Osteocyte (in vitro differentiated cells): ENCODE measurements around the gene CAMK1D. TPM values are rescaled to one million over a fixed set of nuclear protein-coding genes. Genes with fewer than 3 reads are reported as not detected.

ENCODE experiments used
- DNase-seq: peaks from one replicate; pipeline ENCODE4 v3.0.0; 2021; ENCODE audit warnings: mixed read lengths; ENCODE audit not compliant: unreplicated experiment; ENCODE audit errors: extremely low spot score
- H3K27ac Mint-ChIP-seq: one replicate; pipeline ENCODE4 v1.8.0; 2021; ENCODE audit warnings: mild to moderate bottlenecking, mixed read lengths; ENCODE audit not compliant: unreplicated experiment
- H3K27me3 Mint-ChIP-seq: one replicate; pipeline ENCODE4 v1.8.0; 2021; ENCODE audit warnings: mixed read lengths; ENCODE audit not compliant: unreplicated experiment
- H3K36me3 Mint-ChIP-seq: one replicate; pipeline ENCODE4 v1.8.0; 2021; ENCODE audit warnings: mixed read lengths; ENCODE audit not compliant: unreplicated experiment
- H3K4me1 Mint-ChIP-seq: one replicate; pipeline ENCODE4 v1.8.0; 2021; ENCODE audit warnings: mixed read lengths; ENCODE audit not compliant: unreplicated experiment
- H3K4me3 Mint-ChIP-seq: one replicate; pipeline ENCODE4 v1.8.0; 2021; ENCODE audit warnings: mild to moderate bottlenecking, moderate library complexity, mixed read lengths; ENCODE audit not compliant: unreplicated experiment
- H3K9me3 Mint-ChIP-seq: one replicate; pipeline ENCODE4 v1.8.0; 2021; ENCODE audit warnings: mixed read lengths; ENCODE audit not compliant: unreplicated experiment
- total RNA-seq: library from RNA; stranded (reverse); gene quantifications from 2 replicates; pipeline ENCODE4 v1.2.1, GENCODE V29; 2021
- TF ChIP-seq, protein P1 (sequence below): fragments of 200-600 bp; sonication (generic); IDR thresholded peaks from 2 replicates; pipeline ENCODE4 v1.5.0; 2021; ENCODE audit warnings: antibody characterized with exemption, mild to moderate bottlenecking, moderate library complexity

The CAMK1D gene
- total RNA-seq, 1 donor from 2014 or later, result 13.7 TPM

DNA sequence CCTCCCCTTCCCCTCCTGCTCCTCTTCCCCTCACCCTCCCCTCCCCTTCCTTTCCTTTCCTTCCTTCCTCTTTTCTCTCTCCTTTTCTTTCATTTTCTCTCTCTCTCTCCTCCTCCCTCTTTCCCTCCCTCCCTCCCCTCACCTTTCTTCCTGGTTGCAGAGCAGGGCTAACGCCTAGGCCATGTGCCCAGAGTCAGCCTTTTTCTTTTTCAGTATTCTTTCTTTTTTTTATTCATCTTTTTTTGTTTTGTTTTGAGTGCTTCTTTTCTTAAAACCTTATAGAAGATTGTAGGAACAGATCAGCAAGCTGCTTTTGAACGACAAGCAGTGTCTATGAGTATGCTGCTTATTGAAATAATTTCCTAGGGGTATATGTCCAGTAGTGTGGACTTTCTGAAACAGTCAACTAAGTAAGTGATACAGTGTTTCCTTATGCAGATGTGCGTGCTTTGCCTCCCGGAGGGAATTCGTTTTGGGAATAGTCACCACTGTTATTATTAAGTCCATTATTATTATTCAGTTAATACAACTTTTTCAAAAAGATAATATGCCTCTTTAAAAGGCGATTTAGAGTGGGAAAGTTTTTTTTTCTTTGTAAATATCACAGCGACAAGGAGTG, 219.2 kb downstream of the CAMK1D start:
- DNase-seq, result no peak
- Mint-ChIP-seq H3K27ac (peak overlapping the region; percentile 70), H3K4me3 (no peak overlapping the region), H3K36me3 (no peaks in the 10 kb centered on the region), H3K9me3 (no peaks in the 10 kb centered on the region), H3K4me1 (peaks cover 18% of the 10 kb centered on the region), H3K27me3 (no peaks in the 10 kb centered on the region)
- TF ChIP-seq, protein P1, sequence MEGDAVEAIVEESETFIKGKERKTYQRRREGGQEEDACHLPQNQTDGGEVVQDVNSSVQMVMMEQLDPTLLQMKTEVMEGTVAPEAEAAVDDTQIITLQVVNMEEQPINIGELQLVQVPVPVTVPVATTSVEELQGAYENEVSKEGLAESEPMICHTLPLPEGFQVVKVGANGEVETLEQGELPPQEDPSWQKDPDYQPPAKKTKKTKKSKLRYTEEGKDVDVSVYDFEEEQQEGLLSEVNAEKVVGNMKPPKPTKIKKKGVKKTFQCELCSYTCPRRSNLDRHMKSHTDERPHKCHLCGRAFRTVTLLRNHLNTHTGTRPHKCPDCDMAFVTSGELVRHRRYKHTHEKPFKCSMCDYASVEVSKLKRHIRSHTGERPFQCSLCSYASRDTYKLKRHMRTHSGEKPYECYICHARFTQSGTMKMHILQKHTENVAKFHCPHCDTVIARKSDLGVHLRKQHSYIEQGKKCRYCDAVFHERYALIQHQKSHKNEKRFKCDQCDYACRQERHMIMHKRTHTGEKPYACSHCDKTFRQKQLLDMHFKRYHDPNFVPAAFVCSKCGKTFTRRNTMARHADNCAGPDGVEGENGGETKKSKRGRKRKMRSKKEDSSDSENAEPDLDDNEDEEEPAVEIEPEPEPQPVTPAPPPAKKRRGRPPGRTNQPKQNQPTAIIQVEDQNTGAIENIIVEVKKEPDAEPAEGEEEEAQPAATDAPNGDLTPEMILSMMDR, result no peak

DNA sequence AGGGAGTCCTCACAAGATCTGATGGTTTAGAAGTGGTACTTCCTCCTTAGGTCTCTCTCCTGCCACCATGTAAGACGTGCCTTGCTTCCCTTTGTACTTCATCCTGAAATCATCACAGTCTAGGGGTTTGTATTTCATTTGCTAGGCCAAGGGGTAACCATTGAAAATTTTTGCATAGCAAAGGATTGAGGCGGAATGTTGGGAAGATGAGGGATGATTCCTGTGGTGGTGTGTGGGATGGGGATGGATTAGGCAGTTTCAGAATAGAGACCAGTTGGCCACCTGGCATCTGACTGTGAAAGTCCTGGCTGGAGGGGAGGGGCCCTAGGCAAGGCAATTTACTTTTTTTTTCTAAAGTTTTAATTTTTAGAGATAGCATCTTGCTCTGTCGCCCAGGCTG, 222.9 kb downstream of the CAMK1D start:
- H3K4me3 Mint-ChIP-seq, result no peak overlapping the region
- H3K27me3 Mint-ChIP-seq, result no peaks in the 10 kb centered on the region
- no peak for DNase-seq
- no peak overlapping the region for H3K27ac Mint-ChIP-seq
- TF ChIP-seq, protein P1, result no peak
- H3K36me3 Mint-ChIP-seq, result no peaks in the 10 kb centered on the region
- peaks cover 3% of the 10 kb centered on the region for H3K4me1 Mint-ChIP-seq
- H3K9me3 Mint-ChIP-seq, result no peaks in the 10 kb centered on the region

GRCh38 chr10:12577610-12578009, 228.3 kb downstream of the CAMK1D start:
- Mint-ChIP-seq H3K9me3 (peaks cover 12% of the 10 kb centered on the region), H3K4me1 (no peaks in the 10 kb centered on the region), H3K27me3 (peaks cover 5% of the 10 kb centered on the region), H3K4me3 (no peak overlapping the region), H3K27ac (no peak overlapping the region), H3K36me3 (no peaks in the 10 kb centered on the region)
- no peak for DNase-seq
- TF ChIP-seq, protein P1, result no peak

GRCh38 chr10:12579954-12580858, 230.9 kb downstream of the CAMK1D start:
- Mint-ChIP-seq H3K4me1 (peaks cover 2% of the 10 kb centered on the region), H3K4me3 (no peak overlapping the region), H3K27me3 (peaks cover 5% of the 10 kb centered on the region), H3K36me3 (no peaks in the 10 kb centered on the region), H3K9me3 (peaks cover 12% of the 10 kb centered on the region), H3K27ac (no peak overlapping the region)
- no peak for DNase-seq
- TF ChIP-seq, protein P1, result no peak
